Bone marrow (tissue), 2 donors: ENCODE data around the gene AIF1.

ENCODE experiments used
- DNase-seq, 2 donors: peaks; one replicate each; lab custom pipeline; 2025; lab: John Stamatoyannopoulos, UW

AIF1 gene

GRCh38 chr6:31663961-31664789, 49.1 kb downstream of the AIF1 start:
- DNase-seq, result no peak

DNA sequence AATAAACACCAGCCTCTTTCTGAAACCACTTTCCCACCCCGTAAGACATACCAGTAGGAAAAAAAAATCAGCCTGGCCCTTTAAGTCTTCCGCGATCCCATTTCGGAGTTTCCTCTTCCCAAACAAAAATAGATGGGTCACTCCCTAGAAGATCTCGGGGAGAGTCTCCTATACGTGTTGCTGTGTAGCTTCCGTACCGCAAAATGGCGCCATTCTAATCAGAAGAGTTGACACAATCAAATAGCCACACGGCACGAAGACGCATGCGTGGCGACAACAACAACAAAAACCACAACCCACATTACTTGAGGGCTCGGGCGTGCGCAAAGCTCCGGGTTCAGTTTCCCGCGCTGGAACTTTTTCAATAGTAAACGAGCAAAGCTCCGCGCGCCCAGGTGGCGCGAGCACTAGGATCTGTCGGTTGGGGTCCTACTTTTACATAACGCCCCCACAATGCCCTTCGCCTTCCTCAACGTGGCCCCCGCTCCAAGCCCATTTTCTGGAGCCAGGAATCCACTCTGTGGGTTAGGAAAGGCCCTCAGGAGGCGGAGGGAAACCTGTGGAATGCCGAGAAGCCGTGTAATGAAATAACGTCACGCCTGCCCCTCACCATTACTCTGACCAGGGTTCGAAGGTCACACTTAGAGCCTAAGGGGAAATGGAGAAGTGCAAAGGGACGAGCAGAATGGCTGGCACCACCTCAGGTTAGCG, 49.9 kb downstream of the AIF1 start, which contains the start of gene GPANK1:
Gene GPANK1, minus strand, starts transcription at position 208 of the 711 bp plus-strand sequence. CDS start 519 bp downstream, outside the sequence.
- peak; percentile 71 to 73 for DNase-seq

DNA sequence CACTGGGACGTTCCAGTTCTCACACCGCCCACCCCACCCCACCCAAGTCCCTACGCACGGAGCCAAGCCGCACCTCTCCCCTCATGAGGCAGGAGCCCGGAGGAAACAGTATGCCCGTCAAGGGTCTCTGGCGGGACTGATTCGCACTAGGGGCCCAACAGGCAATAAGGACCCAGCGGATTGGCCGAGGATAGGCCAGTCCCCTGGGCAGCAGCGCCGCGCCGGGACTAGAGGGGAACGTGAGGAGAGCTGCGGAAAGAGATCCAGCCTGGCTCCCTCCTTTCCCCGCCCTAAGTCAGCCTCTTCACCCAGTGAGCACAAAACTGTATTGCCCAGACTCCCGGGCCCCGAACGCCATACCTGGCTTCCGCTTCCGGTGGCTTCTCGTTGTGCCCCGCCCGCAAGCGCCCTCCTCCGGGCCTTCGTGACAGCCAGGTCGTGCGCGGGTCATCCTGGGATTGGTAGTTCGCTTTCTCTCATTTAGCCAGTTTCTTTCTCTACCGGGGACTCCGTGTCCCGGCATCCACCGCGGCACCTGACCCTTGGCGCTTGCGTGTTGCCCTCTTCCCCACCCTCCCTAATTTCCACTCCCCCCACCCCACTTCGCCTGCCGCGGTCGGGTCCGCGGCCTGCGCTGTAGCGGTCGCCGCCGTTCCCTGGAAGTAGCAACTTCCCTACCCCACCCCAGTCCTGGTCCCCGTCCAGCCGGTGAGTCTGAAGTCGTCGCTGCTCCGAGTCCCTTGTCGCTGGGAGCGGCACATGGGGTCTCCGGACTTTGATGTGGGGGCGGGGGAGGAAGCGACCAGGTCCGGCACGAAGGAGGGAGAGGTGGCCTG, 50.7 kb downstream of the AIF1 start, which contains the start of gene CSNK2B:
Gene CSNK2B, plus strand, starts transcription at position 580 of the 836 bp plus-strand sequence. CDS start 752 bp downstream, outside the sequence.
- DNase-seq, result peak; percentile 96

DNA sequence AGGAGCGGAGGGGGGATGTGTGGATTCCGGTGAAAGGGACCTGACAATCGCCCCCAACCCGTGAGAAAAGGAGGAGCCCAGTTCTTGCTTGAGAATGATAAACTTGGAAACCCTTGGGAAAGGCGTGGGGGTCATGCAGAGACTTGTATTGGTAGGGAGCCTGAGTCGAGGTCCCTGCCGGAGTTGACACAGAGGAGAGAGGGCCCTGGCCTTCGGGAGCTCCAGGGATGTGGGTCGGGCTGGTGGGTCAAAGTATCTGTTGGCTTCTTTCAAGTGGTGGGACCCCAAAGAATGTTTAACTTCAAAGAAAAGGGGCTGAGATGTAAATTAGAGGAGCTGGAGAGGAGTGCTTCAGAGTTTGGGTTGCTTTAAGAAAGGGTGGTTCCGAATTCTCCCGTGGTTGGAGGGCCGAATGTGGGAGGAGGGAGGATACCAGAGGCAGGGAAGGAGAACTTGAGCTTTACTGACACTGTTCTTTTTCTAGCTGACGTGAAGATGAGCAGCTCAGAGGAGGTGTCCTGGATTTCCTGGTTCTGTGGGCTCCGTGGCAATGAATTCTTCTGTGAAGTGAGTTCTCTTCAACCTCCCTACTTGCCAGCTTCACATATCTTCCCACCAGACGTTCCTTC, 51.4 kb downstream of the AIF1 start:
- no peak for DNase-seq
